Ishikawa (cell line): ENCODE measurements around the gene ATP1A2.

Experiments used
- CEBPB ChIP-seq: IDR thresholded peaks from 2 replicates; pipeline ENCODE4 v1.6.1; 2012
- EP300 ChIP-seq: IDR thresholded peaks from 2 replicates; pipeline ENCODE4 v1.6.1; 2012; ENCODE audit warnings: borderline replicate concordance
- FOXM1 ChIP-seq: IDR thresholded peaks from 2 replicates; pipeline ENCODE4 v1.6.1; 2012; ENCODE audit warnings: low read depth, borderline replicate concordance
- NFIC ChIP-seq: IDR thresholded peaks from 2 replicates; pipeline ENCODE4 v1.6.1; 2012
- RAD21 ChIP-seq: IDR thresholded peaks from 2 replicates; pipeline ENCODE4 v1.6.1; 2012; ENCODE audit warnings: low read depth
- TCF12 ChIP-seq: IDR thresholded peaks from 2 replicates; pipeline ENCODE4 v1.6.1; 2012; ENCODE audit warnings: low read depth
- YY1 ChIP-seq: IDR thresholded peaks from 2 replicates; pipeline ENCODE4 v1.6.1; 2012; ENCODE audit warnings: low read depth

DNA sequence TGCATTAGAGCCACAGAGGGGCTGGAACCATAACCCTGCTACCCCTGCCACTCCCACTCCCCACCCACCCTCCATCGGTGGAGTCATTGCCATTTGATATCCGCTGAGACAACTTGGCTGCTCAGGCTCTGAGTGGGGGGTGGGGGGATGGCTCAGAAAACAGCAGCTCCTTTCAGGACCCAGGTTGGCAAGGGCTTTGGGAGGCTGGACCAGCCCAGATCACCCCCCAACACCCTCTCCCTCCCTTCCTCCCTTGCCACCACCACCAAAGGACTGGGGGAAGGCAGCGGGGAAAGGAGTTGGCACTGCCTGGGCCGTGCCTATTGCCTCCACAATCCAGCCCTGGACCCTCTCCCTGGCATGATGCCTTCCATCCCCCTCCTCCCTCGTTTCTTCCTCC lies 47.3 kb upstream of the ATP1A2 start:
- TF ChIP-seq NFIC (no peak), RAD21 (no peak), CEBPB (no peak), YY1 (no peak), EP300 (no peak), TCF12 (no peak), FOXM1 (no peak)
